Measurements from ENCODE around the gene SUPT20HL2.

SUPT20HL2 gene

GRCh38 chrX:24301060-24301459 is 12.8 kb downstream of the SUPT20HL2 start:
- TF ChIP-seq EZH2phosphoT487 (IDR thresholded peaks at IDR 0.05; ENCODE audit: borderline replicate concordance, low read length) (no peak), CTCF (IDR thresholded peaks at IDR 0.05; ENCODE audit: low read depth, low read length, poor library complexity, severe bottlenecking) (no peak)

GRCh38 chrX:24298191-24298590 is 15.7 kb downstream of the SUPT20HL2 start:
- no peaks in the 10 kb centered on the region for H3K9me2 ChIP-seq (replicated peaks; ENCODE audit: control insufficient read depth, low read length)
- no peaks in the 10 kb centered on the region for H3F3A ChIP-seq (ENCODE audit: control insufficient read depth, insufficient read depth)
- no peak overlapping the region for H3K4me3 ChIP-seq (ENCODE audit: low read length)
- no peaks in the 10 kb centered on the region for H4K20me1 ChIP-seq (ENCODE audit: control insufficient read depth, insufficient read depth, low read depth, low read length)
- no peaks in the 10 kb centered on the region for H3K4me1 ChIP-seq (ENCODE audit: control insufficient read depth, low read length)
- H3K4me2 ChIP-seq (ENCODE audit: low read length): no peak overlapping the region
- H3K9me3 ChIP-seq (ENCODE audit: control insufficient read depth, insufficient read depth, low read length): no peaks in the 10 kb centered on the region
- no peaks in the 10 kb centered on the region for H3K36me3 ChIP-seq (ENCODE audit: control insufficient read depth, low read length)
- H3K27me3 ChIP-seq (ENCODE audit: control insufficient read depth, low read length): no peaks in the 10 kb centered on the region
- H3K27ac ChIP-seq (ENCODE audit: low read depth, low read length): no peak overlapping the region
- no peaks in the 10 kb centered on the region for H3K79me2 ChIP-seq (ENCODE audit: control insufficient read depth, low read length)
- TF ChIP-seq CTCF (IDR thresholded peaks at IDR 0.05; ENCODE audit: low read depth, low read length, poor library complexity, severe bottlenecking): no peak
- TF ChIP-seq EZH2phosphoT487 (IDR thresholded peaks at IDR 0.05; ENCODE audit: borderline replicate concordance, low read length): no peak

More at GRCh38 chrX:24301060-24301459, 12.8 kb downstream of the SUPT20HL2 start:
- H3K27ac ChIP-seq (ENCODE audit: low read depth, low read length): no peak overlapping the region
- H3K4me2 ChIP-seq (ENCODE audit: low read length): no peak overlapping the region
- no peaks in the 10 kb centered on the region for H3K36me3 ChIP-seq (ENCODE audit: control insufficient read depth, low read length)
- H3K4me1 ChIP-seq (ENCODE audit: control insufficient read depth, low read length): no peaks in the 10 kb centered on the region
- H4K20me1 ChIP-seq (ENCODE audit: control insufficient read depth, insufficient read depth, low read depth, low read length): no peaks in the 10 kb centered on the region
- H3K9me2 ChIP-seq (replicated peaks; ENCODE audit: control insufficient read depth, low read length): no peaks in the 10 kb centered on the region
- no peaks in the 10 kb centered on the region for H3F3A ChIP-seq (ENCODE audit: control insufficient read depth, insufficient read depth)
- no peaks in the 10 kb centered on the region for H3K79me2 ChIP-seq (ENCODE audit: control insufficient read depth, low read length)
- no peaks in the 10 kb centered on the region for H3K27me3 ChIP-seq (ENCODE audit: control insufficient read depth, low read length)
- no peak overlapping the region for H3K4me3 ChIP-seq (ENCODE audit: low read length)
- H3K9me3 ChIP-seq (ENCODE audit: control insufficient read depth, insufficient read depth, low read length): no peaks in the 10 kb centered on the region

- H3K36me3 ChIP-seq (ENCODE audit: control insufficient read depth, low read length): no peaks in the 10 kb centered on the region
- TF ChIP-seq EZH2phosphoT487 (IDR thresholded peaks at IDR 0.05; ENCODE audit: borderline replicate concordance, low read length) (no peak), CTCF (IDR thresholded peaks at IDR 0.05; ENCODE audit: low read depth, low read length, poor library complexity, severe bottlenecking) (peak; percentile 26)
- H3K9me3 ChIP-seq (ENCODE audit: control insufficient read depth, insufficient read depth, low read length): no peaks in the 10 kb centered on the region
- H3F3A ChIP-seq (ENCODE audit: control insufficient read depth, insufficient read depth): no peaks in the 10 kb centered on the region
- no peak overlapping the region for H3K4me2 ChIP-seq (ENCODE audit: low read length)
- H3K4me3 ChIP-seq (ENCODE audit: low read length): no peak overlapping the region
- no peaks in the 10 kb centered on the region for H3K9me2 ChIP-seq (replicated peaks; ENCODE audit: control insufficient read depth, low read length)
- no peaks in the 10 kb centered on the region for H3K27me3 ChIP-seq (ENCODE audit: control insufficient read depth, low read length)
- H4K20me1 ChIP-seq (ENCODE audit: control insufficient read depth, insufficient read depth, low read depth, low read length): no peaks in the 10 kb centered on the region
- no peak overlapping the region for H3K27ac ChIP-seq (ENCODE audit: low read depth, low read length)
- H3K79me2 ChIP-seq (ENCODE audit: control insufficient read depth, low read length): no peaks in the 10 kb centered on the region
- H3K4me1 ChIP-seq (ENCODE audit: control insufficient read depth, low read length): no peaks in the 10 kb centered on the region
Observed at GRCh38 chrX:24294619-24295018, 19.2 kb downstream of the SUPT20HL2 start.

- TF ChIP-seq EZH2phosphoT487 (IDR thresholded peaks at IDR 0.05; ENCODE audit: borderline replicate concordance, low read length) (no peak), CTCF (IDR thresholded peaks at IDR 0.05; ENCODE audit: low read depth, low read length, poor library complexity, severe bottlenecking) (no peak)
Observed at GRCh38 chrX:24293412-24293811, 20.5 kb downstream of the SUPT20HL2 start.

More at GRCh38 chrX:24293412-24293811, 20.5 kb downstream of the SUPT20HL2 start:
- Histone ChIP-seq H3K4me2 (ENCODE audit: low read length) (no peak overlapping the region), H3K27me3 (ENCODE audit: control insufficient read depth, low read length) (no peaks in the 10 kb centered on the region), H3K9me2 (replicated peaks; ENCODE audit: control insufficient read depth, low read length) (no peaks in the 10 kb centered on the region), H3K27ac (ENCODE audit: low read depth, low read length) (no peak overlapping the region), H3K4me1 (ENCODE audit: control insufficient read depth, low read length) (no peaks in the 10 kb centered on the region), H3K9me3 (ENCODE audit: control insufficient read depth, insufficient read depth, low read length) (no peaks in the 10 kb centered on the region), H3K36me3 (ENCODE audit: control insufficient read depth, low read length) (no peaks in the 10 kb centered on the region), H3K79me2 (ENCODE audit: control insufficient read depth, low read length) (no peaks in the 10 kb centered on the region), H3K4me3 (ENCODE audit: low read length) (no peak overlapping the region), H3F3A (ENCODE audit: control insufficient read depth, insufficient read depth) (no peaks in the 10 kb centered on the region), H4K20me1 (ENCODE audit: control insufficient read depth, insufficient read depth, low read depth, low read length) (no peaks in the 10 kb centered on the region)

All from DOHH2 (cell line).